ELF-1 (cell line): Measurements from ENCODE around the gene IFI30.
A peak's percentile ranks its signal among the peaks of the same experiment; 100 is the strongest.
"Not testable (repeated sequence)": the region's sequence is repeated elsewhere in the genome, so short reads cannot be mapped to it uniquely, and the experiment has no call there.

Experiments used
- DNase-seq: peaks from one replicate; pipeline ENCODE4 v3.0.0-alpha.2; 2016; ENCODE audit warnings: low read depth, low spot score

Gene IFI30

DNA sequence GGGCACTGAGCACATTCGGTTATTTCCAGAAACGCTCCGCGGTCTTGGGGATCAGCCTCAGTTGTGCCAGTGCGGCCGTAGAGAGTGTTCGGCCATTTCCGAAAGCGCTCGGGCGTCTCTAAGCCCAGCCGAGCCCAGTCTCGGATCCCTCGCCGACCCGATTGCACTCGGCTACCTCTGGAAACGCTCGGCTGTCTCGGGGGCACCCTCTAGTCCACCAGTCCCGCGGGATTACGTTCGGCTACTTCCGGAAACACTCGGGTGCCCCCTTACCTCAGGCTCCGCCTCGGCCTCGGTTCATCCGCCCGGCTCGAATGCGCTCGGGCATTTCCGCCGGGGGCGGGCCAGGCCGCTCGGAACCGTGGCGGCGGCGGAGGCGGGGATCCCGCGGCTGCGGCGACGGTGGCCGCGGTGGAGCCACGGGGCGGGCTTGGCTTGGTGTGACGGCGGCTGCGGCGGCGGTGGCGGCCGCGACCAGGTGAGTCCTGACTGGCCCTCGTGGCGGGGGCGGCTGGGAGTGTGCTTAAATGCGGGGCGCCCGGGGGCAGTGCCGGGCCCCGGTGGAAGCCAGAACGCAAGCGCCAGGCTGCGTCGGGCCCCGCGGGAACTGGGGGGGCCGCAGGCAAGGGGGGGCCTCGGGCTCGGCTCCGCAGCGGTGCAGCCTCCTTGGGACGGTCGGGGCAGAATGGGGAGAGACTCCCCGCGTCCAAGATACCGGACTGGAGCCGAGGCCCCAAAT, 20.6 kb upstream of the IFI30 start, which contains the start of gene PIK3R2:
Gene PIK3R2 (plus strand): TSS at position 347 of the 739 bp plus-strand sequence. CDS start 2,717 bp downstream, outside the sequence.
- peak; percentile 99 for DNase-seq

DNA sequence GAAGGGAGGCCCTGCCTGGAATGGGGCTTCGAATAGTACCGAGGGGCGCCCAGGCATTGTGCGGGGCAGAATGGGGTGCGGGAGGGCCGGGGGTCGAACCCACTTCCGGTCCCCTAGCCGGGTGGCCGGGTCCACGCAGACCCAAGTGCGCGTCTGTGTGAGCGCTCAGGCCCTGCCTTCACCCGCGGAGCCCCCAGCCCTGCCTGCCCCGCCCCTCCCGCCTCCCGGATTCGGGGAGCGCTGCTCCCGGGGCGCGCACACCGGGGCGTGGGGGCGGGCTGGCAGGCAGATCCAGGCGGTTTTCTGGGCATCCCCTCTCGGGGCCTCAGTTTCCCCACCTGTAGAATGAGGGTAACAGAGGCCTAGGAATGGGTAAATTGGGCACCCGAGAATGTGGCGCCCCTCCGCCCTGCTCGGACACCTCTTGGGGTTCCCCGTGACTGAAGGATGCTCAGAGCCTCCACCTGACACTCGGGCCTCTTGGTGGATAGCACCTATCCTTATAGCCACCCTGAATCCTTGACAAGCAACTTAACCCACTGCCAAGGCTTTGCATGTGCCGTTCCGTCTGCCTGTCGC, 20.0 kb upstream of the IFI30 start:
- no peak for DNase-seq

DNA sequence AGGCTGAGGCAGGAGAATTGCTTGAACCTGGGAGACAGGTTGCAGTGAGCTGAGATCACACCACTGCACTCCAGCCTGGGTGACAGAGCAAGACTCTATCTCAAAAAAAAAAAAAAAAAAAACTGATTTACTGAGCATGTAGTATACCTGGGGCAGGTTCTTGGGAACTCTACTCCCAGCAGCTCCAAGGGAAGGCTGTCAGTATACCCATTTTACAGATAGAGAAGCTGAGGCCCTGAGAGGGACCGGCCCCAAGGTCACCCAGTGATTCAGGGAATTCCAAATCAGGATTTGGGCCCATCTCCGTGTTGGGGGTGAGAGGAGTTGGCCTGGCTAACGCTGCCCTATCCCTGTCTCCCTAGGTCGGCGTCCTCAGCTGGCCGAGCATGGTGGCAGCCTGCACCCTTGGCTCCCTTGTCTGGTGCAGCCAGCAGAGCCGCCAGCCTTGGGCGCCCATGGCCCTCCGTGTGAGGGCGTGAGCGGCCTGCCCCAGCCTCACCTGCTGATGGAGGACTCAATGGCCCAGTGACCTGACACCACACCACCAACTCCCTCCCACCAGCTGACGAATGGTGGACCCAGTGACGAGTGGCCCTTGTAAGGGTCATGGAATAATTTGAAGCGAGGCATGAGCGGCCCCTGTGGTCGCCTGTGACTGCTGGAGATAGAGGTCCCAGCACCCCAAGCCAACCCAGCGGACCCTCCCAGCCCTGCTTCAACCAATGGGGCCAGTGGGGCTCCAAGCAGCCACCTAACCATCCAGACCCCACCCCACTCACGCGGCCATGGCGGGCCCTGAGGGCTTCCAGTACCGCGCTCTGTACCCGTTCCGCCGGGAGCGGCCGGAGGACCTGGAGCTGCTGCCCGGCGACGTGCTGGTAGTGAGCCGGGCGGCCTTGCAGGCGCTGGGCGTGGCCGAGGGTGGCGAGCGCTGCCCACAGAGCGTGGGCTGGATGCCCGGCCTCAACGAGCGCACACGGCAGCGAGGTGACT, 18.2 kb upstream of the IFI30 start:
- no peak for DNase-seq

DNA sequence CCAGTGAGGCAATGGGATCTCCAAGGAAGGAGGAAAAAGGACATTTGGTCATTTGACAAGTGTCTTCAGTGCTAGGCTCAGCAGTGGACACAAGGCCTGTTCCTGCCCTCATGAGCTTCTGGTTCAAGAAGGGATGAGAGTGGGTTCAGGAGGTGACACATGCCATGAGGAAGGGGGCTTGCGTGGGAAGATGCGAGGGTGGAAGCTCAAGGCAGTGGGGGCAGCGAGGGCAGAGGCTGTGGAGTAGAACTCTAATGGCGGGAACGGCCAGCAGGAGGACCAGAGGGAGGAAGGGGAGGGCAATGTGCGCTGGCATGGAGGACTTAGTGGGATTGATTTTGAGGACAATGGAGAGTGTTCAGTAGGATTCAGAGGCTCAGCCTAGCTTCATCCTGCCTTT, 17.3 kb upstream of the IFI30 start:
- no peak for DNase-seq

DNA sequence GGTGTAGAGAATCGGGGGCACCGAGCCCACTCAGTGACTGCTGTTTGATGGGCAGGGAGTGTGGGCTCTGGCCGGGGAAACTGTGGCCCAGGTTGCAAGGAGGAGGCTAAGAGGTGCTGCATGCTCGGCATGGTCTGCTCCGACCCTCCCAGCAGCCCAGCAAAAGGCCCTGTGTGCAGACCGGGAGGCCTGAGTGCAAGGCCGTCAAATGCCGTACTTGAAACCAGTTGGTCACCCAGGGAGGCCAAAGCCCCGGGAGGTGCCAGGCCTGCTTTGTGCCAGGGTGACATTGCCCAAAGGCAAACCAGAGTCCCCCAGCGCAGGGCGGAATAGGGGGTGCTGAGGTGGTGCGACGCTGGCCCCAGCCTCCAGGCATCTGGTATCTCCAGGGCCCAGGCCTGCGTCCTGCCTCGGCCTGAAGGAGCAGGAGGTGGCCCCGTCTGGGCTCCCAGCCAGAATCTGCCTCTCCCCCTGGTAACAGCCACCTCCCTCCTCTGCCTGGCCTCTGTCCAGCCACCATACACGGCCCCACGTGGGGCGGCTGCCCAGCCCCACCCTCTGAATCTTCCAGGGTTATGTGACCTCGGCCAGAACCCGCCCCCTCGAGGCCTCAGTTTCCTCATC, 16.7 kb upstream of the IFI30 start:
- DNase-seq, result no peak

DNA sequence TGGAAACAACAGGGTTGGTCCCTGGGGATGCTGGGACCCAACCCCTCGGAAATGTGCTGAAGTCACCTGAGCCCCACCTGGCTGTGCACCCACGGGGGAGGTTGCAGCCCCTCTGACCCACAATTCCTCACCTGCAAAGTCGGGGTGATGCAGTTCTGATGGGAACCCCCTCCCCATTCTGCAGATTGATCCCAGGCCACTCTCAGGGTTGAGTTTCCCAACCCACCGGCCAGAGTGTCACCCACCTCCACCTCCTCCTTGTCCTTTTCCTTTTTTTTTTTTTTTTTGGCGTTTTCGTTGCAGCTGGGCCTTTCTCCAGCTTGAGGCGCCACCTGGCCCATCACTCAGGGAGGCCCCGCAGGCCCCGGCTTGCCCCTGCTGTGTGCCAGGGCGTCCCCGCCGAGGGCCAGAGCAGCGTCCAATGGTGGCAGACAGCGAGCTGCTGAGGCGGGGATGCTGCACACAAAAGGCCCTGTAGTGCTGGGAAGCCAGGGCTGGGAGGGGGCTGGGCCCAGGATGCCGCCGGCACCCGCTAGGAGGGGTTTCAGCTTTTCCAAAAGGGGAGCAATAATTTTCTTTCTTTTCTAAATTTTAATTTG, 16.0 kb upstream of the IFI30 start:
- peak; percentile 62 for DNase-seq

DNA sequence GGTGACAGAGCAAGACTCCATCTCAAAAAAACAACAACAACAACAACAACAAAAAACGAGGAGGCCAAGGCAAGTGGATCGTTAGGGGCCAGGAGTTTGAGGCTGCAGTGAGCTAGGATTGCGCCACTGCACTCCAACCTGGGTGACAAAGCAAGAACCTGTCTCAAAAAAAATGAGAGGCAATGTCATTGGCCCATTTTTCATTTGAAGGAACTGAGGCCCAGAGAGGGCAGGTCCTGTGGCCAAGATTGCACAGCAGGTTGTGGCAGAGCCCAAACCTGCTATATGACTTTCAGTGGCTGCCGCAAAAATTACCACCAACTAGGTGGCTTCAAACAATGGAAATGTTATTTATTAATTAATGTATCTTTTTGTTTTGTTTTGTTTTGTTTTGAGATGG, 15.1 kb upstream of the IFI30 start:
- DNase-seq, result no peak

DNA sequence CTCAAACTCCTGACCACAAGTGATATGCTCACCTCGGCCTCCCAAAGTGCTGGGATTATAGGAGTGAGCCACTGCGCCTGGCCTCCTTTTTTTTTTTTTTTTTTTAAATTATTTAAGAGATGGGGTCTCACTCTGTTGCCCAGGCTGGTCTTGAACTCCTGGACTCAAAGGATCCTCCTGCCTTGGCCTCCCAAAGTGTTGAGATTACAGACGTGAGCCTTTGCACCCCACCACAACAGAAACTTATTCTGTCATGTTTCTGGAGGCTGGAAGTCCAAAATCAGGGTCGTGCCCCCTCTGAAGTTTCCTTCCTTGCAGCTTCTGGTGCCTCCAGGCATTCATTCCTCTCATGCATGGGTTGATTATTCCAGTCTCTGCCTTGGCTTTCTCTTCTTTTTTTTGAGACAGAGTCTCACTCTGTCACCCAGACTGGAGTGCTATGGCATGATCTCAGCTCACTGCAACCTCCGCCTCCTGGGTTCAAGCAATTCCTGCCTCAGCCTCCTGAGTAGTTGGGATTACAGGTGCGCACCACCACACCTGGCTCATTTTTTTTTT, 14.5 kb upstream of the IFI30 start:
- DNase-seq, result not testable (repeated sequence)

DNA sequence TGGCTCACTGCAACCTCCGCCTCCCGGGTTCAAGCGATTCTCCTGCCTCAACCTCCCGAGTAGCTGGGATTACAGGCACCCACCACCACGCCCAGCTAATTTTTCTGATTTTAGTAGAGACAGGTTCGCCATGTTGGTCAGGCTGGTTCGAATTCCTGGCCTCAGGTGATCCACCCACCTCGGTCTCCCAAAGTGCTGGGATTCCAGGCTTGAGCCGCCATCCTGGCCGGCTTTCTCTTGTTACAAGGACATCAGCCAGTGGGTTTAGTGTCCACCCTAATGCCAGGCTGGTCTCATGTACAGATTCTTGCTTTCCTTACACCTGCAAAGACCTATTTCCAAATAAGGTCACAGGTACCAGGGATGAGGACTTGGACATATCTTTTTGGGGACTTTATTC, 13.8 kb upstream of the IFI30 start:
- peak; percentile 36 for DNase-seq

DNA sequence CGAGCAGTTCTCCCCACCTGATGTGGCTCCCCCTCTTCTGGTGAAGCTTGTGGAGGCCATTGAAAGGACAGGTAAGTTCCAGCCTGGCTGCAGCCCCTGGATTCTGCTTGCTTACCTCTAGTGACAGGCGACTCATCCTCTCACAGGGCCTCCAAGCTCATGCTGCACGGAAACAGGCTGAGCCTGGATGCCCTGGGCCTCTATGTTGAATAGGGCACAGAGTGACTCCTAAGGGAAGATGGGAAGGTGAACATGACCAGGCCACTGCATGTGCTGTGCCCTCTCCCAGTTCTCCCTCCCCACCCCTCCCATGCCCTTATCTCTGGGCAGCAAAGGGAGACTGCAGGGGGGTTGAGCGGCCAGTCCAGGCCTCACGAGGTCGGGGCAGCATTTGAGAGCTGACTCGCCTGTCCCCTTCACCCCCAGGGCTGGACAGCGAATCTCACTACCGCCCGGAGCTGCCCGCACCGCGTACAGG, 13.1 kb upstream of the IFI30 start:
- DNase-seq, result no peak

DNA sequence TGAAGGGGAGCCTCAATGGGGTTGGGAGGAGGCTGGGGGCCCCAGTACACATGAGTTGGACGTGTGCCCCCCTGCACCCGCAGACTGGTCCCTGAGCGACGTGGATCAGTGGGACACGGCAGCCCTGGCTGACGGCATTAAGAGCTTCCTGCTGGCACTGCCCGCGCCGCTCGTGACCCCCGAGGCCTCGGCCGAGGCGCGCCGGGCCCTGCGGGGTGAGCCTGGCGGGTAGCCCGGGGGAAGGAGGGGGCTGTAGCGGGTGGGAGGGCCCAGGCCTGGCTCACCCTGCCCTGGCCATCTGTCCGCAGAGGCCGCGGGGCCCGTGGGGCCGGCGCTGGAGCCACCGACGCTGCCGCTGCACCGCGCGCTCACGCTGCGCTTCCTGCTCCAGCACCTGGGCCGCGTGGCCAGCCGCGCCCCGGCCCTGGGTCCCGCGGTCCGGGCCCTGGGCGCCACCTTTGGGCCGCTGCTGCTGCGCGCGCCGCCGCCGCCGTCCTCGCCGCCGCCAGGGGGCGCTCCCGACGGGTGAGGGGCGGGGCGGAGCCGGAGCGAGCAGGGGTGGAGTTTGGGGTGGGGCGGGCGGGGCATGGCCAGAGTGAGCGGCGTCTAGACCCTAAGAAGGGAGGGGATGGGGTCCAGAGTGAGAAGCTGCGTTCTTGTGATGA, 12.5 kb upstream of the IFI30 start:
- DNase-seq, result peak; percentile 54

DNA sequence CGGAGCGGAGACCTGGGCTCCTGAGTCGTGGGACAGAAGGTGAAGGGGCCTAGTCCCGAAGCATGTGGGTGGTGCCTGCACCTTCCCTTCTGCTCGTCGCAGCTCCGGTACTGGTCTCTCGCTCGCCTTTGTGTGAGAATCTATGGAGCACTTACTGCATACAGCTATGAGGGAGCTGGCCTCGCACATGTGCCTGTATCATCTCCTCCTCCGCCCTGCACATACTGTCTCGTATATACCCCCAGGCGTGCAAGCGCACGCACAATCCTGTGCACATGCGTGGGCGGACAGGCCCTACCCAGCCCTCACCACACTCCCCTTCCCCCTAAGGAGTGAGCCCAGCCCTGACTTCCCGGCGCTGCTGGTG, 12.0 kb upstream of the IFI30 start:
- DNase-seq, result peak; percentile 18

DNA sequence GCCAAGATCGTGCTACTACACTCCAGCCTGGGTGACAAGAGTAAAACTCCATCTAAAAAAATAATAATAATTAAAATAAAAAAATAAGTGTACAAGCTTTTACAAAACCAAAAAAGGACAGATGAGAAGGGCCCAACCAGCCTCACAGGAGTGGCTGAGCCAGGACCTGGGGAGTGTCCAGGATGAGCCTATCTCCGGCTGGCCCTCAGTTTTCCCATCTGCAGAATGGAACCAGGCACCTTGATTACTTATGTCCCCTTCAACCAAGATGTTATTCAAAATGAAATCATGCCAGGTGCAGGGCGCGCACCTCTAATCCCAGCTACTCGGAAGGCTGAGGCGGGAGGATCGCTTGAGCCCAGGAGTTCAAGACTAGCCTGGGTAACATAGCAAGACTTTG, 9.5 kb upstream of the IFI30 start:
- DNase-seq, result no peak

DNA sequence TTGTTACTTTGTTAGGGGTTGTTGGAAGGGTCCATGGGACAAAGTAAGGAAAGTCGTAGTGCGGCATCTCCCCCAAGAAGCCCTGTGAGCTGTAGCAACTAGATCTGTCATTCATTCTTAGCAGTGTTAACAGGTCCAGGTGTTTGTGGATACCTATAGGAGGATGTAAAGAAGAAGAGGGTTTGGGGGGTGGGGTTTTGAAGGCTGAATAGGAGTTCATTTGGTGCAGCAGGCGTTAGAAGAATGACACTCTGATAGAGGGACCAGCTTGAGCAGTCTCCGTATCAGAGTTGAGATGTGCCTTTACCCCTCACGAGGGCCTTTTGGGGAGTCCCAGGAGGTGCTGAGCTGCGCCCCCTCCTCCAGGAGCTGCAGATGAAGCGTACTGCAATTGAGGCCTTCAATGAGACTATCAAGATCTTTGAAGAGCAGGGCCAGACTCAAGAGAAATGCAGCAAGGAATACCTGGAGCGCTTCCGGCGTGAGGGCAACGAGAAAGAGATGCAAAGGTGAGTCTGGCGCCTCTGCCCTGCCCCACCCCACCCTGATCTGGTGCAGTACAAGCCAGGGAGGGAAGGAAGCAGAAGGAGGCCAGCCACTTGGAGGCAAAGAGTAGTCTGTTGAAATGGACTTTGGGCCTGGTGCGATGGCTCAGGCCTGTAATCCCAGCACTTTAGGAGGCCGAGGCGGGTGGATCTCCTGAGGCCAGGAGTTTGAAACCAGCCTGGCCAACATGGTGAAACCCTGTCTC, 7.6 kb upstream of the IFI30 start:
- no peak for DNase-seq

DNA sequence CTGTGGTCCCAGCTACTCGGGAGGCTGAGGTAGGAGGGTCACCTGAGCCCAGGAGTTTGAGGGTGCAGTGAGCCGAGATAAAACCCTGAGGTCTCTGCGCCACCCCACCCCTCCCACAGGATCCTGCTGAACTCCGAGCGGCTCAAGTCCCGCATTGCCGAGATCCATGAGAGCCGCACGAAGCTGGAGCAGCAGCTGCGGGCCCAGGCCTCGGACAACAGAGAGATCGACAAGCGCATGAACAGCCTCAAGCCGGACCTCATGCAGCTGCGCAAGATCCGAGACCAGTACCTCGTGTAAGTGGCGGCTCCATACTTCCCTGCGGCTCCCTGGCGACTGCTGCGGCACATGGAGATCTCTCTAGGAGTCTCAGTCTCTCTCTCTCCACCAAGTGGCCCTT, 6.6 kb upstream of the IFI30 start:
- DNase-seq, result no peak

DNA sequence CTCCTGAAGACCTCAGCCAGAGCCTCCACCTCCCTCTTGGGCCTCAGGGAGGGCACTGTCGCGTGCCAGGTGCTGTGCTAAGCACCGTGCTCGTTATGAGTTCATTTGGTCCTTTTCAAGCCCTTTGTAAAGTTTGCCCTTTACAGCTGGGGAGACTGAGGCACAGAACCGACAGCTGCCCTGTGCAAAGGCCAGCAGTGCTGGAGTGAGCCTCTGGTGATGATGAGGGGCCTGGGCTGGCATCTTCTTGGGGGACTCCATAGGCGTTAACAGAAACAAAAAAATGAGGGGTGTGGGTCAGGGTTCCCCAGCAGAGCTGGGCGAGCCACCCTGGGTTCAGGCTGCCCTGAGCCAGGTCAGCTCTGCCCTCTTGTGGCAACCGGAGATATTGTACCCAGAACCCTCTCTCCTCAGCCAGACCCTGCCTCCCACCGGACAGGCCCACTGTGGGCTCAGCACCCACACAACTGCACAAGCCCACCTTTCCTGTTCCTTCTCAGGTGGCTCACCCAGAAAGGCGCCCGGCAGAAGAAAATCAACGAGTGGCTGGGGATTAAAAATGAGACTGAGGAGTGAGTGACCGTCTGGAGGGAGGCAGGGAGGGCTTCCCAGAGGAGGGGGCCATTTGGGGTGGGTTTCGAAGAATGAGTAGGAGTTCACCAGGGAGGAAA, 5.5 kb upstream of the IFI30 start:
- DNase-seq, result peak; percentile 60

DNA sequence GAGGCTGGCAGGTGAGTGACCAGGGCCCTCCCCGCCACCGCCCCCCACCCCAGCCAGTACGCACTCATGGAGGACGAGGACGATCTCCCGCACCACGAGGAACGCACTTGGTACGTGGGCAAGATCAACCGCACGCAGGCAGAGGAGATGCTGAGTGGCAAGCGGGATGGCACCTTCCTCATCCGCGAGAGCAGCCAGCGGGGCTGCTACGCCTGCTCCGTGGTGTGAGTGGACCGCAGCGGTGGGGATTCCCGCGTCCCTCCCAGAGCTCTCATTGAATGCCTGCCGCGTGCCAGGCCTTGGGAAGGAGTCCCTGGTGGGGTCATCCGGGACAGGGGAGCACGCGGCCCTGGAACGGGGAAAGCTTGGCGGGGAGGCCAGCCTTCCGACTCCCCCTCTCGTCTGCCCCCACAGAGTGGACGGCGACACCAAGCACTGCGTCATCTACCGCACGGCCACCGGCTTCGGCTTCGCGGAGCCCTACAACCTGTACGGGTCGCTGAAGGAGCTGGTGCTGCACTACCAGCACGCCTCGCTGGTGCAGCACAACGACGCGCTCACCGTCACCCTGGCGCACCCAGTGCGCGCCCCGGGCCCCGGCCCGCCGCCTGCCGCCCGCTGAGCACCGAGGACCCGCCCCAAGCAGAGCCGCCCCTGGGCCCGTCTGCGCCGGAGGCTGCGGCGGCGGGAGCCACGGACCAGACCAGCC, 4.8 kb upstream of the IFI30 start:
- DNase-seq, result no peak

DNA sequence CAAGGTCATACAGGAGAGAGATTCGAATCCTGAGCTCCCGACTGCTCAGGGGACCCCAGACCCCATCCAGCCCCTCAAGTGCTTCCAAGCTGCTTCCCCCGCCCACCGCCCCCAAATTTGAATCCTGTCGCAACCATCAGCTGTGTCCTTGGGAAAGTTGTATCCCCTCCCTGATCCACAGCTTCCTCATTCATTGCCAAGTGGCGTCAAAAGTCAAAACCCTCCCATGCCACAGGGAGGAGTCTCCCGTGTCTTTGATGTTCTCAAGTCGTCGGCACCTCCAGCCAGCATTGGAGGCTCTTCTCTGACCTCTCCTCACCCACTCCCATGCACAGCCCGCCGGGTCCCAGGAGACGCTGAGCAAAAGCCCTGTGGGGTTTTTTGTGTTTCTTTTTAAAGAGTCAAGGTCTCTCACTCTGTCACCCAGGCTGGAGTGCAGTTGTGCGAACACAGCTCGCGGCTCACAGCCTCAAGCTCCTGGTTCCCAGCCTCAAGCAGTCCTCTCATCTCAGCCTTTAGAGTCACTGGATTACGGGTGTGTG, 2.8 kb upstream of the IFI30 start:
- no peak for DNase-seq
